SK-N-SH (cell line): ENCODE measurements around the gene ERGIC1.
"Not testable (repeated sequence)": the region's sequence is repeated elsewhere in the genome, so short reads cannot be mapped to it uniquely, and the experiment has no call there.

Source experiments
- EP300 ChIP-seq, 2 experiments: IDR thresholded peaks; 2 replicates each; pipeline versions ENCODE4 v1.4.0 to v1.6.1; 2012; ENCODE audit warnings: borderline replicate concordance in 1 of 2, low read depth in 1 of 2, low read length in 1 of 2
- MAX ChIP-seq: IDR thresholded peaks from 2 replicates; pipeline ENCODE4 v1.4.0; 2012; ENCODE audit warnings: low read depth
- MEF2A ChIP-seq: IDR thresholded peaks from 2 replicates; pipeline ENCODE4 v1.4.0; 2012; ENCODE audit warnings: low read depth, borderline replicate concordance
- POLR2AphosphoS5 ChIP-seq: IDR thresholded peaks from 2 replicates; pipeline ENCODE4 v1.6.1; 2012; ENCODE audit warnings: low read depth, low read length
- RAD21 ChIP-seq: IDR thresholded peaks from 2 replicates; pipeline ENCODE4 v1.6.1; 2012; ENCODE audit warnings: mild to moderate bottlenecking, low read length
- RFX5 ChIP-seq: IDR thresholded peaks from 2 replicates; pipeline ENCODE4 v1.6.1; 2012; ENCODE audit warnings: mild to moderate bottlenecking, improper control_type of control experiment, low read length
- SIN3A ChIP-seq: IDR thresholded peaks from 2 replicates; pipeline ENCODE4 v1.6.1; 2012; ENCODE audit warnings: low read depth, mild to moderate bottlenecking, low read length, moderate library complexity, borderline replicate concordance
- SMC3 ChIP-seq: IDR thresholded peaks from 2 replicates; pipeline ENCODE4 v1.6.1; 2012; ENCODE audit warnings: low read depth, low read length, improper control_type of control experiment
- TAF1 ChIP-seq: IDR thresholded peaks from 2 replicates; pipeline ENCODE4 v1.6.1; 2012; ENCODE audit warnings: low read depth, mild to moderate bottlenecking, low read length, moderate library complexity, borderline replicate concordance
- TCF12 ChIP-seq: IDR thresholded peaks from 2 replicates; pipeline ENCODE4 v1.4.0; 2012
- USF2 ChIP-seq: fragments of 150-350 bp; IDR thresholded peaks from 2 replicates; pipeline ENCODE4 v1.6.1; 2017; ENCODE audit warnings: antibody characterized with exemption, low read length, low read depth, borderline replicate concordance
- YY1 ChIP-seq: IDR thresholded peaks from 2 replicates; pipeline ENCODE4 v1.4.0; 2012; ENCODE audit warnings: low read depth, mild to moderate bottlenecking
- TF ChIP-seq, protein P1 (sequence below): fragments of 200-600 bp; sonication (generic); IDR thresholded peaks from 2 replicates; pipeline ENCODE4 v1.6.1; 2017; ENCODE audit warnings: antibody characterized with exemption, mild to moderate bottlenecking, moderate library complexity
- TF ChIP-seq, protein P2 (sequence below): IDR thresholded peaks from 2 replicates; pipeline ENCODE4 v1.6.1; 2012; ENCODE audit warnings: mild to moderate bottlenecking, low read depth, low read length, moderate library complexity

- not testable (repeated sequence) for TF ChIP-seq RFX5; POLR2AphosphoS5; USF2; EP300 (IDR thresholded peaks at IDR 0.05; ENCODE audit: borderline replicate concordance in 1 of 2, low read depth in 1 of 2, low read length in 1 of 2); TCF12; SIN3A; MEF2A; RAD21; MAX; SMC3; TAF1; YY1
- TF ChIP-seq, protein P1, sequence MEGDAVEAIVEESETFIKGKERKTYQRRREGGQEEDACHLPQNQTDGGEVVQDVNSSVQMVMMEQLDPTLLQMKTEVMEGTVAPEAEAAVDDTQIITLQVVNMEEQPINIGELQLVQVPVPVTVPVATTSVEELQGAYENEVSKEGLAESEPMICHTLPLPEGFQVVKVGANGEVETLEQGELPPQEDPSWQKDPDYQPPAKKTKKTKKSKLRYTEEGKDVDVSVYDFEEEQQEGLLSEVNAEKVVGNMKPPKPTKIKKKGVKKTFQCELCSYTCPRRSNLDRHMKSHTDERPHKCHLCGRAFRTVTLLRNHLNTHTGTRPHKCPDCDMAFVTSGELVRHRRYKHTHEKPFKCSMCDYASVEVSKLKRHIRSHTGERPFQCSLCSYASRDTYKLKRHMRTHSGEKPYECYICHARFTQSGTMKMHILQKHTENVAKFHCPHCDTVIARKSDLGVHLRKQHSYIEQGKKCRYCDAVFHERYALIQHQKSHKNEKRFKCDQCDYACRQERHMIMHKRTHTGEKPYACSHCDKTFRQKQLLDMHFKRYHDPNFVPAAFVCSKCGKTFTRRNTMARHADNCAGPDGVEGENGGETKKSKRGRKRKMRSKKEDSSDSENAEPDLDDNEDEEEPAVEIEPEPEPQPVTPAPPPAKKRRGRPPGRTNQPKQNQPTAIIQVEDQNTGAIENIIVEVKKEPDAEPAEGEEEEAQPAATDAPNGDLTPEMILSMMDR: not testable (repeated sequence)
- TF ChIP-seq, protein P2, sequence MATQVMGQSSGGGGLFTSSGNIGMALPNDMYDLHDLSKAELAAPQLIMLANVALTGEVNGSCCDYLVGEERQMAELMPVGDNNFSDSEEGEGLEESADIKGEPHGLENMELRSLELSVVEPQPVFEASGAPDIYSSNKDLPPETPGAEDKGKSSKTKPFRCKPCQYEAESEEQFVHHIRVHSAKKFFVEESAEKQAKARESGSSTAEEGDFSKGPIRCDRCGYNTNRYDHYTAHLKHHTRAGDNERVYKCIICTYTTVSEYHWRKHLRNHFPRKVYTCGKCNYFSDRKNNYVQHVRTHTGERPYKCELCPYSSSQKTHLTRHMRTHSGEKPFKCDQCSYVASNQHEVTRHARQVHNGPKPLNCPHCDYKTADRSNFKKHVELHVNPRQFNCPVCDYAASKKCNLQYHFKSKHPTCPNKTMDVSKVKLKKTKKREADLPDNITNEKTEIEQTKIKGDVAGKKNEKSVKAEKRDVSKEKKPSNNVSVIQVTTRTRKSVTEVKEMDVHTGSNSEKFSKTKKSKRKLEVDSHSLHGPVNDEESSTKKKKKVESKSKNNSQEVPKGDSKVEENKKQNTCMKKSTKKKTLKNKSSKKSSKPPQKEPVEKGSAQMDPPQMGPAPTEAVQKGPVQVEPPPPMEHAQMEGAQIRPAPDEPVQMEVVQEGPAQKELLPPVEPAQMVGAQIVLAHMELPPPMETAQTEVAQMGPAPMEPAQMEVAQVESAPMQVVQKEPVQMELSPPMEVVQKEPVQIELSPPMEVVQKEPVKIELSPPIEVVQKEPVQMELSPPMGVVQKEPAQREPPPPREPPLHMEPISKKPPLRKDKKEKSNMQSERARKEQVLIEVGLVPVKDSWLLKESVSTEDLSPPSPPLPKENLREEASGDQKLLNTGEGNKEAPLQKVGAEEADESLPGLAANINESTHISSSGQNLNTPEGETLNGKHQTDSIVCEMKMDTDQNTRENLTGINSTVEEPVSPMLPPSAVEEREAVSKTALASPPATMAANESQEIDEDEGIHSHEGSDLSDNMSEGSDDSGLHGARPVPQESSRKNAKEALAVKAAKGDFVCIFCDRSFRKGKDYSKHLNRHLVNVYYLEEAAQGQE: not testable (repeated sequence)
Measured at GRCh38 chr5:172810996-172811395, 23.1 kb upstream of the ERGIC1 start.
